HFFc6 (cell line): ENCODE data around the gene ERGIC3. TPM values are rescaled to one million over a fixed set of nuclear protein-coding genes. Genes with fewer than 3 reads are reported as not detected.

ENCODE experiments used
- DNase-seq: peaks from one replicate; pipeline ENCODE4 v3.0.0-alpha.2; 2018
- H3K27ac Mint-ChIP-seq: 2 replicates; pipeline ENCODE4 v1.8.0; 2020; ENCODE audit warnings: mild to moderate bottlenecking, mixed read lengths
- H3K27me3 Mint-ChIP-seq: 2 replicates; pipeline ENCODE4 v1.8.0; 2021; ENCODE audit warnings: mild to moderate bottlenecking, moderate library complexity, mixed read lengths; ENCODE audit not compliant: insufficient read depth
- H3K36me3 Mint-ChIP-seq: 2 replicates; pipeline ENCODE4 v1.8.0; 2021; ENCODE audit warnings: low read depth, mixed read lengths
- H3K4me1 Mint-ChIP-seq: 2 replicates; pipeline ENCODE4 v1.8.0; 2020; ENCODE audit warnings: low read depth, mixed read lengths
- H3K4me3 Mint-ChIP-seq: 2 replicates; pipeline ENCODE4 v1.8.0; 2020; ENCODE audit warnings: mild to moderate bottlenecking, moderate library complexity, mixed read lengths
- H3K9me3 Mint-ChIP-seq: 2 replicates; pipeline ENCODE4 v1.8.0; 2020; ENCODE audit warnings: mild to moderate bottlenecking, mixed read lengths
- CTCF ChIP-seq: fragments of 200-600 bp; sonication (generic); IDR thresholded peaks from 2 replicates; pipeline ENCODE4 v1.5.0; 2021; ENCODE audit warnings: antibody characterized with exemption, mild to moderate bottlenecking
- total RNA-seq, 6 experiments: library from RNA; stranded (reverse); fragmentation: NEBNext Ultra II Directional; extraction: Animal tissue kit (Norgen Biotek cat#: 25700); gene quantifications; 2 replicates in 1 of 6; 3 replicates in 5 of 6; pipeline ENCODE4 v1.2.3, GENCODE V29; 2021

The ERGIC3 gene
- total RNA-seq, 6 experiments from 2014 or later: 231 to 275 (median 239) TPM

- peaks cover 9% of the 10 kb centered on the region; the same call in 1 of the 2 replicates for H3K9me3 Mint-ChIP-seq
- H3K36me3 Mint-ChIP-seq: peaks cover 7% of the 10 kb centered on the region; the same call in 1 of the 2 replicates
- H3K4me3 Mint-ChIP-seq: no peak overlapping the region
- H3K4me1 Mint-ChIP-seq: no peaks in the 10 kb centered on the region
- H3K27me3 Mint-ChIP-seq: peaks cover 17% of the 10 kb centered on the region
- TF ChIP-seq CTCF: no peak
- DNase-seq: no peak
- H3K27ac Mint-ChIP-seq: no peak overlapping the region
Measured at GRCh38 chr20:35582131-35582530, 40.3 kb downstream of the ERGIC3 start.

GRCh38 chr20:35582741-35583404 lies 41.0 kb downstream of the ERGIC3 start:
- H3K4me3 Mint-ChIP-seq: no peak overlapping the region
- peaks cover 19% of the 10 kb centered on the region for H3K27me3 Mint-ChIP-seq
- TF ChIP-seq CTCF: no peak
- H3K4me1 Mint-ChIP-seq: no peaks in the 10 kb centered on the region
- no peak overlapping the region for H3K27ac Mint-ChIP-seq
- H3K9me3 Mint-ChIP-seq: peaks cover 9% of the 10 kb centered on the region; the same call in 1 of the 2 replicates
- DNase-seq: no peak
- peaks cover 7% of the 10 kb centered on the region; the same call in 1 of the 2 replicates for H3K36me3 Mint-ChIP-seq

- Mint-ChIP-seq H3K27ac (no peak overlapping the region), H3K36me3 (peaks cover 7% of the 10 kb centered on the region; the same call in 1 of the 2 replicates), H3K27me3 (peaks cover 15% of the 10 kb centered on the region), H3K4me3 (no peak overlapping the region), H3K9me3 (peaks cover 9% of the 10 kb centered on the region; the same call in 1 of the 2 replicates), H3K4me1 (no peaks in the 10 kb centered on the region)
- TF ChIP-seq CTCF: no peak
- no peak for DNase-seq
Measured at GRCh38 chr20:35583636-35584560, 42.0 kb downstream of the ERGIC3 start.

GRCh38 chr20:35586751-35587425 lies 45.0 kb downstream of the ERGIC3 start:
- peaks cover 2% of the 10 kb centered on the region; the same call in 1 of the 2 replicates for H3K9me3 Mint-ChIP-seq

More at GRCh38 chr20:35586751-35587425, 45.0 kb downstream of the ERGIC3 start:
- H3K36me3 Mint-ChIP-seq: no peaks in the 10 kb centered on the region
- H3K27ac Mint-ChIP-seq: no peak overlapping the region
- no peak for DNase-seq
- peaks cover 10% of the 10 kb centered on the region for H3K27me3 Mint-ChIP-seq
- no peak overlapping the region for H3K4me3 Mint-ChIP-seq
- no peaks in the 10 kb centered on the region for H3K4me1 Mint-ChIP-seq
- no peak for TF ChIP-seq CTCF
